Left lung (tissue), 10 donors: Measurements from ENCODE around the gene EMP1. TPM values are rescaled to one million over a fixed set of nuclear protein-coding genes. Genes with fewer than 3 reads are reported as not detected.

Experiments
- ATAC-seq: fragments of 200-7000 bp; cut with Tn5 transposase; one replicate; pipeline ENCODE4 v1.9.1; 2020; ENCODE audit warnings: moderate library complexity
- DNase-seq, 4 donors: peaks; one replicate each; pipeline ENCODE4 v3.0.0-alpha.2; 2013 to 2020
- H3K27ac ChIP-seq, 2 donors: fragments of 200-600 bp; sonication (generic) in 1 of 2; one replicate each; pipeline versions ENCODE4 v1.5.0 to v1.8.0; 2020 to 2021
- H3K27me3 ChIP-seq, 2 donors: fragments of 200-600 bp; sonication (generic) in 1 of 2; one replicate each; pipeline versions ENCODE4 v1.5.0 to v1.8.0; 2020 to 2021
- H3K36me3 ChIP-seq, 2 donors: fragments of 200-600 bp; sonication (generic) in 1 of 2; one replicate each; pipeline versions ENCODE4 v1.5.0 to v1.8.0; 2020 to 2021
- H3K4me1 ChIP-seq, 2 donors: fragments of 200-600 bp; one replicate each; pipeline ENCODE4 v1.8.0; 2021
- H3K4me3 ChIP-seq, 2 donors: fragments of 200-600 bp; sonication (generic) in 1 of 2; one replicate each; pipeline versions ENCODE4 v1.5.0 to v1.8.0; 2020 to 2021; ENCODE audit warnings: mild to moderate bottlenecking in 1 of 2
- H3K9me3 ChIP-seq, 2 donors: fragments of 200-600 bp; sonication (generic) in 1 of 2; one replicate each; pipeline versions ENCODE4 v1.5.0 to v1.8.0; 2020 to 2021
- intact Hi-C, 2 donors: fragments of 100-400 bp; cut with DNase I; formaldehyde crosslinking; loops; one replicate each; pipeline versions ENCODE4 v1.11.2 to v1.14.2; 2022
- polyA plus RNA-seq, 6 donors: library from polyadenylated mRNA; unstranded; fragments of 120-200 nt; gene quantifications; one replicate each; pipeline ENCODE4 v1.2.1, GENCODE V29; 2013; ENCODE audit not compliant: insufficient read length in 6 of 6
- total RNA-seq, 2 donors: library from RNA; stranded (reverse); fragmentation: NEBNext Ultra II Directional; extraction: Animal tissue kit (Norgen Biotek cat#: 25700); gene quantifications; one replicate each; pipeline ENCODE4 v1.2.1, GENCODE V29; 2021
- TF ChIP-seq, protein P1 (sequence below), 2 donors: fragments of 200-600 bp; sonication (generic) in 1 of 2; IDR thresholded peaks; one replicate each; pipeline versions ENCODE4 v1.5.0 to v1.8.0; 2021; ENCODE audit warnings: antibody characterized with exemption in 2 of 2
- donor health status: DM: no; HTN: yes; CAD: no.
- donor health status: DM: no; HTN: no; CAD: no.

Gene EMP1
- total and polyA plus RNA-seq, 8 donors: 79.3 to 369 (median 133) TPM

- H3K27ac ChIP-seq: peak overlapping the region in 1 of 2 donors; percentile 50
Measured at GRCh38 chr12:13165617-13166041, 30.9 kb upstream of the EMP1 start.

DNA sequence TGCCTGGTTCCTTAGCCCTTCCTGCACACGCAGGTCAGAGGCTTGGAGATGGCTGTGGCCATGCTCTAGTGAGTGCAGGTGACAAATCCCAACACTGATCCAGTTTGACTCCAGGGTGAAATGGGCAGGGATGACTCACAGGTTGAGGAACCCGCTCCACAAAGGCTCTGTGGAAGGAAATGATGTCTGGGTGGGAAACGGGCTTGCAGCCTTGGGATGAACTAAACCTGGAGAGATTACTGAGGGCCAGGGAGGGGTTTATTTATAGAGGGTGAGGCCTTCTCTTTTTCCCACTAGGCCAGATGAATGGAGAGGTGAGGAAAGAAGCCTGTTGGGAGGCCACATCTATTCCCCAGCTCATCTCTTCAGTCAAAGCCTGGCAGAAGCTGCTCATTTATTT lies 29.3 kb upstream of the EMP1 start:
- Histone ChIP-seq H3K36me3 (no peaks in the 10 kb centered on the region), H3K4me3 (no peak overlapping the region), H3K27ac (no peak overlapping the region), H3K9me3 (no peaks in the 10 kb centered on the region), H3K4me1 (peaks cover 16 to 24% of the 10 kb centered on the region in 2 donors), H3K27me3 (no peaks in the 10 kb centered on the region)
- DNase-seq (no peak), ATAC-seq (no peak)
- intact Hi-C loops: no loop called here
- TF ChIP-seq, protein P1, sequence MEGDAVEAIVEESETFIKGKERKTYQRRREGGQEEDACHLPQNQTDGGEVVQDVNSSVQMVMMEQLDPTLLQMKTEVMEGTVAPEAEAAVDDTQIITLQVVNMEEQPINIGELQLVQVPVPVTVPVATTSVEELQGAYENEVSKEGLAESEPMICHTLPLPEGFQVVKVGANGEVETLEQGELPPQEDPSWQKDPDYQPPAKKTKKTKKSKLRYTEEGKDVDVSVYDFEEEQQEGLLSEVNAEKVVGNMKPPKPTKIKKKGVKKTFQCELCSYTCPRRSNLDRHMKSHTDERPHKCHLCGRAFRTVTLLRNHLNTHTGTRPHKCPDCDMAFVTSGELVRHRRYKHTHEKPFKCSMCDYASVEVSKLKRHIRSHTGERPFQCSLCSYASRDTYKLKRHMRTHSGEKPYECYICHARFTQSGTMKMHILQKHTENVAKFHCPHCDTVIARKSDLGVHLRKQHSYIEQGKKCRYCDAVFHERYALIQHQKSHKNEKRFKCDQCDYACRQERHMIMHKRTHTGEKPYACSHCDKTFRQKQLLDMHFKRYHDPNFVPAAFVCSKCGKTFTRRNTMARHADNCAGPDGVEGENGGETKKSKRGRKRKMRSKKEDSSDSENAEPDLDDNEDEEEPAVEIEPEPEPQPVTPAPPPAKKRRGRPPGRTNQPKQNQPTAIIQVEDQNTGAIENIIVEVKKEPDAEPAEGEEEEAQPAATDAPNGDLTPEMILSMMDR (IDR thresholded peaks at IDR 0.05): no peak

More at GRCh38 chr12:13165617-13166041, 30.9 kb upstream of the EMP1 start:
- ATAC-seq (peak; percentile 92), DNase-seq (peak in 2 of 4 donors; percentile 86 to 88)
- Histone ChIP-seq H3K4me3 (no peak overlapping the region), H3K4me1 (peaks cover 9 to 19% of the 10 kb centered on the region in 2 donors), H3K9me3 (no peaks in the 10 kb centered on the region), H3K36me3 (no peaks in the 10 kb centered on the region), H3K27me3 (no peaks in the 10 kb centered on the region)
- TF ChIP-seq, protein P1 (IDR thresholded peaks at IDR 0.05): no peak
- intact Hi-C loops: no loop called here

- TF ChIP-seq, protein P1 (IDR thresholded peaks at IDR 0.05): no peak
- Histone ChIP-seq H3K27me3 (no peaks in the 10 kb centered on the region), H3K27ac (no peak overlapping the region), H3K9me3 (no peaks in the 10 kb centered on the region), H3K4me3 (no peak overlapping the region), H3K4me1 (peaks cover 17 to 25% of the 10 kb centered on the region in 2 donors), H3K36me3 (no peaks in the 10 kb centered on the region)
- intact Hi-C loops: no loop called here
- ATAC-seq (no peak), DNase-seq (no peak)
Measured at GRCh38 chr12:13167906-13168305, 28.6 kb upstream of the EMP1 start.

- Histone ChIP-seq H3K4me3 (no peak overlapping the region), H3K27me3 (no peaks in the 10 kb centered on the region), H3K36me3 (no peaks in the 10 kb centered on the region), H3K27ac (no peak overlapping the region), H3K9me3 (no peaks in the 10 kb centered on the region), H3K4me1 (peaks cover 17 to 38% of the 10 kb centered on the region in 2 donors)
- no peak for DNase-seq
- intact Hi-C loops: no loop called here
- TF ChIP-seq, protein P1 (IDR thresholded peaks at IDR 0.05): no peak
- ATAC-seq: no peak
Measured at GRCh38 chr12:13169272-13169671, 27.3 kb upstream of the EMP1 start.

- H3K4me3 ChIP-seq: no peak overlapping the region
- no peaks in the 10 kb centered on the region for H3K9me3 ChIP-seq
- TF ChIP-seq, protein P1 (IDR thresholded peaks at IDR 0.05): no peak
- intact Hi-C loops: no loop called here
- H3K27ac ChIP-seq: no peak overlapping the region
- H3K4me1 ChIP-seq: peaks cover 8 to 26% of the 10 kb centered on the region in 2 donors
- DNase-seq (no peak), ATAC-seq (no peak)
- H3K36me3 ChIP-seq: no peaks in the 10 kb centered on the region
- no peaks in the 10 kb centered on the region for H3K27me3 ChIP-seq
Measured at GRCh38 chr12:13170892-13171490, 25.5 kb upstream of the EMP1 start.
